Keratinocyte (primary cell): ENCODE data around the gene VAMP5.

Experiments
- CTCF ChIP-seq, 3 experiments: IDR thresholded peaks in 1 of 3; conservative IDR thresholded peaks in 1 of 3; optimal IDR thresholded peaks in 1 of 3; 2 replicates in 2 of 3; 3 replicates in 1 of 3; pipeline versions ENCODE3 to v1.5.1; 2011; ENCODE audit warnings: low read length in 3 of 3, mild to moderate bottlenecking in 3 of 3, moderate library complexity in 2 of 3, control low read depth in 1 of 3, inconsistent platforms in 1 of 3; ENCODE audit not compliant: insufficient read depth in 2 of 3; ENCODE audit errors: extremely low read depth in 1 of 3
- EZH2 ChIP-seq: IDR thresholded peaks from one replicate; pipeline ENCODE4 v1.6.1; 2012; ENCODE audit warnings: inconsistent platforms, mild to moderate bottlenecking, low read length, moderate library complexity

GRCh38 chr2:85534881-85535280, 49.4 kb upstream of the VAMP5 start:
- TF ChIP-seq CTCF (optimal IDR thresholded peaks at IDR 0.05 in 1 of 3, IDR thresholded peaks at IDR 0.05 in 1 of 3, conservative IDR thresholded peaks at IDR 0.05 in 1 of 3; ENCODE audit: extremely low read depth in 1 of 3, insufficient read depth in 2 of 3, low read length in 3 of 3) (no peak), EZH2 (no peak)
